ENCODE measurements around the gene OGFOD1. TPM values are rescaled to one million over a fixed set of nuclear protein-coding genes. Genes with fewer than 3 reads are reported as not detected.

Gene OGFOD1
- total and polyA plus RNA-seq, 10 of the 15 experiments (the other 5 are each of a cell fraction or from before 2014, with no cell fraction given) = 31.4 to 119 (median 51.6) TPM

- Histone ChIP-seq H3K4me3 (peak overlapping the region; percentile 78), H3K27me3 (replicated peaks in 1 of 2; ENCODE audit: control insufficient read depth in 2 of 2, insufficient read depth in 2 of 2, low read length in 1 of 2) (no peaks in the 10 kb centered on the region), H3K9me3 (replicated peaks; ENCODE audit: control insufficient read depth, insufficient read depth, low read length) (no peaks in the 10 kb centered on the region), H2AFZ (ENCODE audit: control insufficient read depth, low read depth, low read length) (no peak overlapping the region), H3K36me3 (ENCODE audit: control insufficient read depth in 2 of 2, insufficient read depth in 2 of 2, low read length in 1 of 2) (no peaks in the 10 kb centered on the region), H3K27ac (ENCODE audit: control insufficient read depth, insufficient read depth) (peak overlapping the region; percentile 60), H3K4me2 (ENCODE audit: control insufficient read depth, insufficient read depth) (peak overlapping the region; percentile 95), H3K9ac (ENCODE audit: control insufficient read depth, insufficient read depth, low read length) (peak overlapping the region; percentile 89), H3K4me1 (ENCODE audit: control insufficient read depth, insufficient read depth, low read length) (peaks cover 12% of the 10 kb centered on the region), H4K20me1 (ENCODE audit: control insufficient read depth, insufficient read depth) (no peaks in the 10 kb centered on the region), H3K79me2 (ENCODE audit: control insufficient read depth, insufficient read depth, low read length) (peaks cover 65% of the 10 kb centered on the region)
- in situ Hi-C loops (cut with MboI) (no loop called here), intact Hi-C loops (cut with micrococcal nuclease; ENCODE audit: unreplicated experiment) (loop anchor here (2.0 kb wide), 1 partner anchor 26 kb away; no protein-coding TSS in a partner anchor)
- ChIA-PET SMC1A (ENCODE audit: uncharacterized antibody, unreplicated experiment) (interaction anchor here (0.6 to 2.1 kb wide), 3 partner anchors 14 to 279 kb away, joined by 3 to 6 read pairs (median 3); no protein-coding TSS in a partner anchor), POLR2A (interaction anchor here (0.7 to 1.1 kb wide), 3 partner anchors 9 to 66 kb away, joined by 3 to 6 read pairs (median 4); partner anchors contain the start of genes NUDT21 and OGFOD1), CTCF (interaction anchor here (1.3 to 1.7 kb wide), 3 partner anchors 28 to 279 kb away, joined by 3 to 8 read pairs (median 4); partner anchors contain the start of genes NUDT21 and OGFOD1), RAD21 (ENCODE audit: unreplicated experiment) (interaction anchor here (1.0 to 1.6 kb wide), 3 partner anchors 9 to 480 kb away, joined by 3 to 6 read pairs (median 6); partner anchors contain the start of genes NUDT21 and OGFOD1)
- WGBS (ENCODE audit: insufficient coverage, insufficient replicate concordance, low lambda C conversion rate, missing lambda C conversion rate) = 12% methylated on average over 4 of the region's 4 CpGs
- no TSS peak for BruUV-seq (replicated peaks)
- no peak for DNase-seq (ENCODE audit: low read depth, low spot score)
- FAIRE-seq = peak; percentile 18
- peak; percentile 31 for ATAC-seq
- TF ChIP-seq REST (IDR thresholded peaks at IDR 0.05; ENCODE audit: low read depth, low read length) = no peak
- TF ChIP-seq, protein P1, sequence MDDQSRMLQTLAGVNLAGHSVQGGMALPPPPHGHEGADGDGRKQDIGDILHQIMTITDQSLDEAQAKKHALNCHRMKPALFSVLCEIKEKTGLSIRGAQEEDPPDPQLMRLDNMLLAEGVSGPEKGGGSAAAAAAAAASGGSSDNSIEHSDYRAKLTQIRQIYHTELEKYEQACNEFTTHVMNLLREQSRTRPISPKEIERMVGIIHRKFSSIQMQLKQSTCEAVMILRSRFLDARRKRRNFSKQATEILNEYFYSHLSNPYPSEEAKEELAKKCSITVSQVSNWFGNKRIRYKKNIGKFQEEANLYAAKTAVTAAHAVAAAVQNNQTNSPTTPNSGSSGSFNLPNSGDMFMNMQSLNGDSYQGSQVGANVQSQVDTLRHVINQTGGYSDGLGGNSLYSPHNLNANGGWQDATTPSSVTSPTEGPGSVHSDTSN (IDR thresholded peaks at IDR 0.05; ENCODE audit: insufficient replicate concordance, low read depth, low read length) = no peak
- TF ChIP-seq RELA (IDR thresholded peaks at IDR 0.05; ENCODE audit: borderline replicate concordance, partially characterized antibody) = no peak
- no peak for TF ChIP-seq SIN3A (IDR thresholded peaks at IDR 0.05; ENCODE audit: low read depth, low read length)
- TF ChIP-seq CEBPB (IDR thresholded peaks at IDR 0.05; ENCODE audit: borderline replicate concordance in 1 of 2, low read depth in 2 of 2, low read length in 2 of 2) = no peak
- peak; percentile 59 for TF ChIP-seq ZNF687 (IDR thresholded peaks at IDR 0.05)
- TF ChIP-seq LARP7 (IDR thresholded peaks at IDR 0.05) = no peak
- TF ChIP-seq, protein P2, sequence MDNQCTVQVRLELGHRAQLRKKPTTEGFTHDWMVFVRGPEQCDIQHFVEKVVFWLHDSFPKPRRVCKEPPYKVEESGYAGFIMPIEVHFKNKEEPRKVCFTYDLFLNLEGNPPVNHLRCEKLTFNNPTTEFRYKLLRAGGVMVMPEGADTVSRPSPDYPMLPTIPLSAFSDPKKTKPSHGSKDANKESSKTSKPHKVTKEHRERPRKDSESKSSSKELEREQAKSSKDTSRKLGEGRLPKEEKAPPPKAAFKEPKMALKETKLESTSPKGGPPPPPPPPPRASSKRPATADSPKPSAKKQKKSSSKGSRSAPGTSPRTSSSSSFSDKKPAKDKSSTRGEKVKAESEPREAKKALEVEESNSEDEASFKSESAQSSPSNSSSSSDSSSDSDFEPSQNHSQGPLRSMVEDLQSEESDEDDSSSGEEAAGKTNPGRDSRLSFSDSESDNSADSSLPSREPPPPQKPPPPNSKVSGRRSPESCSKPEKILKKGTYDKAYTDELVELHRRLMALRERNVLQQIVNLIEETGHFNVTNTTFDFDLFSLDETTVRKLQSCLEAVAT (IDR thresholded peaks at IDR 0.05) = no peak
- 0 out of 2 replicates have a peak, but pooled peaks have one; percentile 25 for TF ChIP-seq PKNOX1 (IDR thresholded peaks at IDR 0.05)
- TF ChIP-seq CBFB (IDR thresholded peaks at IDR 0.05; ENCODE audit: low read depth) = no peak
- TF ChIP-seq NR2C1 (IDR thresholded peaks at IDR 0.05) = no peak
Measured at GRCh38 chr16:56422896-56423441, 28.4 kb upstream of the OGFOD1 start.

All from GM12878 (cell line).